GM21717 (cell line): ENCODE measurements around the gene QRSL1.
A peak's percentile ranks its signal among the peaks of the same experiment; 100 is the strongest.
"Not testable (repeated sequence)": the region's sequence is repeated elsewhere in the genome, so short reads cannot be mapped to it uniquely, and the experiment has no call there.

ENCODE experiments used
- ATAC-seq: cut with Tn5 transposase; IDR thresholded peaks from one replicate; pipeline ENCODE4 v1.9.1; 2021; ENCODE audit warnings: mild to moderate bottlenecking, moderate library complexity; ENCODE audit not compliant: unreplicated experiment

QRSL1 gene

GRCh38 chr6:106670236-106670635 lies 40.9 kb downstream of the QRSL1 start:
- no peak for ATAC-seq

- no peak for ATAC-seq
Observed at GRCh38 chr6:106671651-106672050, 42.3 kb downstream of the QRSL1 start.

- ATAC-seq, result no peak
Observed at GRCh38 chr6:106674541-106675229, 45.3 kb downstream of the QRSL1 start.

- ATAC-seq, result no peak
Observed at GRCh38 chr6:106677282-106677681, 47.9 kb downstream of the QRSL1 start.

- no peak for ATAC-seq
Observed at GRCh38 chr6:106684011-106684410, 54.6 kb downstream of the QRSL1 start.

GRCh38 chr6:106685833-106686232 lies 56.5 kb downstream of the QRSL1 start:
- ATAC-seq, result no peak

- ATAC-seq, result no peak
Observed at GRCh38 chr6:106688177-106688951, 59.0 kb downstream of the QRSL1 start.

GRCh38 chr6:106692112-106692818 lies 62.9 kb downstream of the QRSL1 start:
- no peak for ATAC-seq

- ATAC-seq, result no peak
Observed at GRCh38 chr6:106692819-106693208, 63.4 kb downstream of the QRSL1 start.

- ATAC-seq, result no peak
Observed at GRCh38 chr6:106693418-106693817, 64.0 kb downstream of the QRSL1 start.

GRCh38 chr6:106694343-106694742 lies 65.0 kb downstream of the QRSL1 start:
- no peak for ATAC-seq

GRCh38 chr6:106700581-106700980 lies 71.2 kb downstream of the QRSL1 start:
- ATAC-seq, result no peak

GRCh38 chr6:106701201-106701600 lies 71.8 kb downstream of the QRSL1 start:
- not testable (repeated sequence) for ATAC-seq

GRCh38 chr6:106702046-106702445 lies 72.7 kb downstream of the QRSL1 start:
- ATAC-seq, result peak; percentile 40

- peak; percentile 94 for ATAC-seq
Observed at GRCh38 chr6:106702451-106703110, 73.2 kb downstream of the QRSL1 start.

GRCh38 chr6:106704327-106704726 lies 74.9 kb downstream of the QRSL1 start:
- ATAC-seq, result no peak

GRCh38 chr6:106705156-106705555 lies 75.8 kb downstream of the QRSL1 start:
- no peak for ATAC-seq

- ATAC-seq, result no peak
Observed at GRCh38 chr6:106710580-106710979, 81.2 kb downstream of the QRSL1 start.

GRCh38 chr6:106714281-106714680 lies 84.9 kb downstream of the QRSL1 start:
- no peak for ATAC-seq

- no peak for ATAC-seq
Observed at GRCh38 chr6:106715922-106716321, 86.5 kb downstream of the QRSL1 start.

GRCh38 chr6:106716966-106717365 lies 87.6 kb downstream of the QRSL1 start:
- no peak for ATAC-seq
